Ishikawa (cell line): ENCODE measurements around the gene WDR83.
A peak's percentile ranks its signal among the peaks of the same experiment; 100 is the strongest.

ENCODE experiments used
- CEBPB ChIP-seq: IDR thresholded peaks from 2 replicates; pipeline ENCODE4 v1.6.1; 2012
- CREB1 ChIP-seq: IDR thresholded peaks from 2 replicates; pipeline ENCODE4 v1.6.1; 2012; ENCODE audit warnings: low read depth
- EGR1 ChIP-seq: IDR thresholded peaks from 2 replicates; pipeline ENCODE4 v1.6.1; 2012
- EP300 ChIP-seq: IDR thresholded peaks from 2 replicates; pipeline ENCODE4 v1.6.1; 2012; ENCODE audit warnings: borderline replicate concordance
- FOXM1 ChIP-seq: IDR thresholded peaks from 2 replicates; pipeline ENCODE4 v1.6.1; 2012; ENCODE audit warnings: low read depth, borderline replicate concordance
- NFIC ChIP-seq: IDR thresholded peaks from 2 replicates; pipeline ENCODE4 v1.6.1; 2012
- RAD21 ChIP-seq: IDR thresholded peaks from 2 replicates; pipeline ENCODE4 v1.6.1; 2012; ENCODE audit warnings: low read depth
- TAF1 ChIP-seq: IDR thresholded peaks from 2 replicates; pipeline ENCODE4 v1.6.1; 2012; ENCODE audit warnings: low read depth, mild to moderate bottlenecking
- TCF12 ChIP-seq: IDR thresholded peaks from 2 replicates; pipeline ENCODE4 v1.6.1; 2012; ENCODE audit warnings: low read depth
- TEAD4 ChIP-seq: IDR thresholded peaks from 2 replicates; pipeline ENCODE4 v1.6.1; 2012
- YY1 ChIP-seq: IDR thresholded peaks from 2 replicates; pipeline ENCODE4 v1.6.1; 2012; ENCODE audit warnings: low read depth
- ZBTB7A ChIP-seq: IDR thresholded peaks from 2 replicates; pipeline ENCODE4 v1.6.1; 2012; ENCODE audit warnings: low read depth
- TF ChIP-seq, protein P1 (sequence below): IDR thresholded peaks from 2 replicates; pipeline ENCODE4 v1.6.1; 2012
- TF ChIP-seq, protein P2 (sequence below): IDR thresholded peaks from 2 replicates; pipeline ENCODE4 v1.6.1; 2012; ENCODE audit warnings: low read depth, mild to moderate bottlenecking
- TF ChIP-seq, protein P3 (sequence below): IDR thresholded peaks from 2 replicates; pipeline ENCODE4 v1.6.1; 2012

The WDR83 gene, protein sequence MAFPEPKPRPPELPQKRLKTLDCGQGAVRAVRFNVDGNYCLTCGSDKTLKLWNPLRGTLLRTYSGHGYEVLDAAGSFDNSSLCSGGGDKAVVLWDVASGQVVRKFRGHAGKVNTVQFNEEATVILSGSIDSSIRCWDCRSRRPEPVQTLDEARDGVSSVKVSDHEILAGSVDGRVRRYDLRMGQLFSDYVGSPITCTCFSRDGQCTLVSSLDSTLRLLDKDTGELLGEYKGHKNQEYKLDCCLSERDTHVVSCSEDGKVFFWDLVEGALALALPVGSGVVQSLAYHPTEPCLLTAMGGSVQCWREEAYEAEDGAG

DNA sequence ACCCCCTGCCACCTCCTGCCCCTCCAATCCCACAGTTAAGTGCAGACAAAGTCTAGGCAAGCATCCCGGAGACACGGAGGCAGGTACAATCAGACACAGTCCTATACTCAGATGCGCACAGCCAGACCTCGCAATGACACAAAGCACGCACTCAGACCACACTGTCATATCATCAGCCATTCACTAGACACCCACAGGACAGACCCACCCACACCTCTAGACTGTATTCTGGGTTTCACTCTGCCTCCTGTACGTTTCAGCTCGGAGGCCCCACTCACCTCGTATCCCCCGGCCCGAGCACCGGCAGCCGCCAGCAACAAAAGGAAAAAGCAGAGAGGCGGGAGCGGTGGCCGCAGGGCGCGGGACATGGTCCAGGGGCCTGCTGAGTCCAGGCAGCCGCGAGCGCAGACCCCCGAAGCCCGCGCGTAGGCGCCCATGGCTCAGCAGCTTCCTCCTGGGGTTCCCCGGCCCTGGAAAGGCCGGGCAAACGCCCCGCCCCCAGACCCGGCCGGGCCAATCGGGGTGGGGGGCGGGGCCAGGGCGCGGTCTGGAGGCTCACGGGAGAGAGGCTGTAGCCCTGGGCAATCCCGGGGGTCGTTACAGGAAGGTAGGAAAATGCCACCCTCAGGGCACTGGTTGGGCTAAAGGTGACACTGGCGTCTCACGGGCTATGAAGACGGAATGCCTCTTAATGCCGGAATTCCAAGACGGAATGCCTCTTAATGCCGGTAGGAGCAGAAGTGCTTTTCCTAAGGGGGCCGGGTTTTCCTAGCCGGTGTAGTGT, at the start of gene WDR83, which contains the start of gene MAN2B1:
WDR83 (plus strand) TSS at position 543 of the 784 bp plus-strand sequence. CDS start 2,984 bp downstream, outside the sequence.
MAN2B1 (minus strand) TSS at position 478 of the 784 bp plus-strand sequence; CDS start at position 437, 41 bp downstream.
- TF ChIP-seq EGR1 (0 out of 2 replicates have a peak, but pooled peaks have one; percentile 3), TEAD4 (no peak), ZBTB7A (peak; percentile 79; the same call in 1 of the 2 replicates), TAF1 (peak; percentile 55; the same call in 1 of the 2 replicates), EP300 (no peak)

DNA sequence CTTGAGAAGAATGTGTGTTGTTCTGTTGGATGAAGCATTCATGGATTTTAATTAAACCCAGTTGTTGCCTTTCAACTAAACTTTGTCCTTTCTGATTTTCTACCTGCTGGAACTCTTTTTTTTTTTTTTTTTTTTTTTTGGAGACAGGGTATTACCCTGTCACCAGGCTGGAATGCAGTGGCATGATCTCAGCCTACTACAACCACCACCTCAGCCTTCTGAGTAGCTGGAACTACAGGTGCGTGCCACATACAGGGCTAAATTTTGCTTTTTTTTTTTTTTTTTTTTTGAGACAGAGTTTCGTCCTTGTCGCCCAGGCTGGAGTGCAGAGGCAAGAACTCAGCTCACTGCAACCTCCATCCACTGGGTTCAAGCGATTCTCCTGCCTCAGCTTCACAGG, 49.0 kb upstream of the WDR83 start:
- TF ChIP-seq YY1 (no peak), FOXM1 (no peak), ZBTB7A (no peak), NFIC (no peak), RAD21 (no peak), EGR1 (no peak), TEAD4 (no peak), CREB1 (no peak), EP300 (no peak), CEBPB (no peak)
- TF ChIP-seq, protein P1, sequence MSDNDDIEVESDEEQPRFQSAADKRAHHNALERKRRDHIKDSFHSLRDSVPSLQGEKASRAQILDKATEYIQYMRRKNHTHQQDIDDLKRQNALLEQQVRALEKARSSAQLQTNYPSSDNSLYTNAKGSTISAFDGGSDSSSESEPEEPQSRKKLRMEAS: no peak
- TF ChIP-seq, protein P2, sequence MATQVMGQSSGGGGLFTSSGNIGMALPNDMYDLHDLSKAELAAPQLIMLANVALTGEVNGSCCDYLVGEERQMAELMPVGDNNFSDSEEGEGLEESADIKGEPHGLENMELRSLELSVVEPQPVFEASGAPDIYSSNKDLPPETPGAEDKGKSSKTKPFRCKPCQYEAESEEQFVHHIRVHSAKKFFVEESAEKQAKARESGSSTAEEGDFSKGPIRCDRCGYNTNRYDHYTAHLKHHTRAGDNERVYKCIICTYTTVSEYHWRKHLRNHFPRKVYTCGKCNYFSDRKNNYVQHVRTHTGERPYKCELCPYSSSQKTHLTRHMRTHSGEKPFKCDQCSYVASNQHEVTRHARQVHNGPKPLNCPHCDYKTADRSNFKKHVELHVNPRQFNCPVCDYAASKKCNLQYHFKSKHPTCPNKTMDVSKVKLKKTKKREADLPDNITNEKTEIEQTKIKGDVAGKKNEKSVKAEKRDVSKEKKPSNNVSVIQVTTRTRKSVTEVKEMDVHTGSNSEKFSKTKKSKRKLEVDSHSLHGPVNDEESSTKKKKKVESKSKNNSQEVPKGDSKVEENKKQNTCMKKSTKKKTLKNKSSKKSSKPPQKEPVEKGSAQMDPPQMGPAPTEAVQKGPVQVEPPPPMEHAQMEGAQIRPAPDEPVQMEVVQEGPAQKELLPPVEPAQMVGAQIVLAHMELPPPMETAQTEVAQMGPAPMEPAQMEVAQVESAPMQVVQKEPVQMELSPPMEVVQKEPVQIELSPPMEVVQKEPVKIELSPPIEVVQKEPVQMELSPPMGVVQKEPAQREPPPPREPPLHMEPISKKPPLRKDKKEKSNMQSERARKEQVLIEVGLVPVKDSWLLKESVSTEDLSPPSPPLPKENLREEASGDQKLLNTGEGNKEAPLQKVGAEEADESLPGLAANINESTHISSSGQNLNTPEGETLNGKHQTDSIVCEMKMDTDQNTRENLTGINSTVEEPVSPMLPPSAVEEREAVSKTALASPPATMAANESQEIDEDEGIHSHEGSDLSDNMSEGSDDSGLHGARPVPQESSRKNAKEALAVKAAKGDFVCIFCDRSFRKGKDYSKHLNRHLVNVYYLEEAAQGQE: no peak
- TF ChIP-seq, protein P3, sequence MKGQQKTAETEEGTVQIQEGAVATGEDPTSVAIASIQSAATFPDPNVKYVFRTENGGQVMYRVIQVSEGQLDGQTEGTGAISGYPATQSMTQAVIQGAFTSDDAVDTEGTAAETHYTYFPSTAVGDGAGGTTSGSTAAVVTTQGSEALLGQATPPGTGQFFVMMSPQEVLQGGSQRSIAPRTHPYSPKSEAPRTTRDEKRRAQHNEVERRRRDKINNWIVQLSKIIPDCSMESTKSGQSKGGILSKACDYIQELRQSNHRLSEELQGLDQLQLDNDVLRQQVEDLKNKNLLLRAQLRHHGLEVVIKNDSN: no peak

DNA sequence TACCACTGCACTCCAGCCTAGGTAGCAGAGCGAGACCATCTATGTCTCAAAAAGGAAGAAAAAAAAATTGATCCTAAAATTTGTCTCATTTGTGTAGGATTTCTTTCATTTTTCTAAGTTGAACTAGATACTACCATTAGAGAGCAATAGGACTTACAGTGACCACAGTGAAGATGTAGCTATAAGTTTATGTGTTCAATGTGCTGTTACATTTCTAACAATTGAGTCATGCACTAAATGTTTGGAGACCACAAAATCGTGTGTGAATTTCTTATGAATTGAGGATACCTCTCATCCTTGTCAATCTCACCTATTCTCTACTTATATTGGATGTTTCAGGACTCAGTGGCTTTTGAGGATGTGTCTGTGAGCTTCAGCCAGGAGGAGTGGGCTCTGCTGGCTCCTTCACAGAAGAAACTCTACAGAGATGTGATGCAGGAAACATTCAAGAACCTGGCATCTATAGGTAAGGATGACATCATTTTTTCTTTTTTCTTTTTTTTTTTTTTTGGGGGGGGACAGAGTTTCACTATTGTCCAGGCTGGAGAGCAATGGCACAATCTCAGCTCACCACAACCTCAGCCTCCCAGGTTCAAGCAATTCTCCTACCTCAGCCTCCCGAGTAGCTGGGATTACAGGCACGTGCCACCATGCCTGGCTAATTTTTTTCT, 43.1 kb upstream of the WDR83 start:
- TF ChIP-seq CREB1 (no peak), ZBTB7A (no peak), FOXM1 (no peak)
- TF ChIP-seq, protein P1: no peak

DNA sequence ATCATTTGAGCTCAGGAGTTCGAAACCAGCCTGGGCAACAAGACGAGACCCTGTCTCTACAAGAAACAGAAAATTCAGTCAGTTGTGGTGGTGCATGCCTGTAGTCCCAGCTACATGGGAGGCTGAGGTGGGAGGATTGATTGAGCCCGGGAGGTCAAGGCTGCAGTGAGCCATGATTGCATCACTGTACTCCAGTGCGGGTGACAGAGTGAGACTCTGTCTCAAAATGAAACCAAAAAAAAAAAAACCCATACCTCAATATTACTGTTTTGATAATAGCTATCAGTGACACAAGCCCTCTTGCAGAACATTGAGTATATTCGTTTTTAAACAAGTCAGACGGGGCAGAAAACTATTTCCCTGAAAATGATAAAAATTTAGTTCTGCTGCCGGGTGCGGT, 39.6 kb upstream of the WDR83 start:
- no peak for TF ChIP-seq RAD21

DNA sequence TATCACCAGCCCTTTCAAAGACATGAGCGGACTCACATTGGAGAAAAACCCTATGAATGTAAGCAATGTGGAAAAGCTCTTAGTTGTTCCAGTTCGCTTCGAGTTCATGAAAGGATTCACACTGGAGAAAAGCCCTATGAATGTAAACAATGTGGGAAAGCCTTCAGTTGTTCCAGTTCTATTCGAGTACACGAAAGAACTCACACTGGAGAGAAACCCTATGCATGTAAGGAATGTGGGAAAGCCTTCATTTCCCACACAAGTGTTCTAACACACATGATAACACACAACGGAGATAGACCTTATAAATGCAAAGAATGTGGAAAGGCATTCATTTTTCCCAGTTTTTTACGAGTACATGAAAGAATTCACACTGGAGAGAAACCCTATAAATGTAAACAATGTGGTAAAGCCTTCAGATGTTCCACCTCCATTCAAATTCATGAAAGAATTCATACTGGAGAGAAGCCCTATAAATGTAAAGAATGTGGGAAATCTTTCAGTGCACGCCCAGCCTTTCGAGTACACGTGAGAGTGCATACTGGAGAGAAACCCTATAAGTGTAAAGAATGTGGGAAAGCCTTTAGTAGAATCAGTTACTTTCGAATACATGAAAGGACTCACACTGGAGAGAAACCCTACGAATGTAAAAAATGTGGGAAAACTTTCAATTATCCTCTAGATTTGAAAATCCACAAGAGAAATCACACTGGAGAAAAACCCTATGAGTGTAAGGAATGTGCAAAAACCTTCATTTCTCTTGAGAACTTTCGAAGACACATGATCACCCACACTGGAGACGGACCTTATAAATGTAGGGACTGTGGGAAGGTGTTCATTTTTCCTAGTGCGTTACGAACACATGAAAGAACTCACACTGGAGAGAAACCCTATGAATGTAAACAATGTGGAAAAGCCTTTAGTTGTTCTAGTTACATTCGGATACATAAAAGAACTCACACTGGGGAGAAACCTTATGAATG, 38.3 kb upstream of the WDR83 start:
- TF ChIP-seq TCF12: no peak
- no peak for TF ChIP-seq EGR1
- TF ChIP-seq, protein P2: no peak
- TF ChIP-seq, protein P3: no peak
- no peak for TF ChIP-seq YY1
- no peak for TF ChIP-seq TEAD4
- TF ChIP-seq FOXM1: no peak
- TF ChIP-seq CEBPB: no peak
- no peak for TF ChIP-seq NFIC
- no peak for TF ChIP-seq ZBTB7A
- TF ChIP-seq EP300: no peak
- TF ChIP-seq, protein P1: no peak
